NCI-H345 (cell line): ENCODE measurements around the gene FAM187B.

ENCODE experiments used
- DNase-seq: peaks from one replicate; lab custom pipeline; 2025; lab: John Stamatoyannopoulos, UW

Gene FAM187B

DNA sequence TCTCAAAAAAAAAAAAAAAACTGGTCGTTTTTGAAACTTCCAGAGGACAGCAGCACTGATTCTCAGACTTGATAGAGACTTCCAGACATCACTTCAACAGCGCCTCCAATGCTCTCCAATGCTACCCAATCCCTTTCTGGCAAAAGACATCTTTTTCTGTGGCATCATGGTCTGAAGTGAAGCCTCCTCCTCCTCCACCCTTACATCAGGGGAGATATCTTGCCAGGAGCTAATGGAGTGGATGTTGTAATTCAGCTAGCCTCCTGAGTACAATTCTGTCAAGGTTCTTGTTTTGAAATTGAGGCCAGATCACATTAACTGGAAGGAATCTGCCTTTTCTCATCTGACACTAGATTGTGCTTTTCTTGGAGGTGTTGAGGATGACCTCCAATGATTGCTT lies 49.8 kb downstream of the FAM187B start:
- no peak for DNase-seq

DNA sequence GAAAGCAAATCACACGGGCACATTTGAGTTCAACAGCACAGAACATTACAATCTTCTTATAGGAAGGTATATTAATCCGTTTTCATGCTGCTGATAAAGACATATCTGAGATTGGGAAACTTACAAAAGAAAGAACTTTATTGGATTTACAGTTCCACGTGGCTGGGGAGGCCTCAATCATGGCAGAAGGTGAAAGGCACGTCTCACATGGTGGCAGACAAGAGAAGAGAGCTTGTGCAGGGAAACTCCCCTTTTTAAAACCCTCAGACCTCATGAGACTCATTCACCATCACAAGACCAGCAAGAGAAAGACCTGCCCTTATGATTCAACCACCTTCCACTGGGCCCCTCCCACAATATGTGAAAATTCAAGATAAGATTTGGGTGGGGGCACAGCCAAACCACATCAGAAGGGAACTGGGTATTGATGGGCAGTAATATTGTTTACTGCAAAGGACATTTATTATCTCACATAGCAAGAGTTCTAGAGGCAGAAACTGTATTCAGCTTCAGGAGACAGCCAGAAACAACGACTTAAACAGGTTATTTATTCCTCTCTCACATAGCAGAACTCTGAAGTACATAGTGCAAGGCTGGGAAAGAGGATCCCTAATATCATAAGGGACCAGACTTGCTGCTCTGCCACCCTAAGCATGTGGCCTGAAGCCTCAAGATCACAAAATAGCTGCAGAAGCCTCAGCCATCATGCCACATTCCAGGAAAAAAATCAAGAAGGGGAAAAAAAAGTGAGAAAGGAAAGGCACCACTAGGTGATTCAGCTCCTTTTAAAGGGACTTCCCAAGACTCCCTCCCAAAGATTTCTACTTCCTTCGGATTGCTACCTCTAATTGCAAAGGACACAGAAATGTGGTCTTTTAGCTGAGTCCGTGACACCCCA lies 50.9 kb downstream of the FAM187B start:
- DNase-seq = no peak

- no peak for DNase-seq
These were observed 52.4 kb downstream of the FAM187B start for GRCh38 chr19:35176181-35176570.
